Measurements from ENCODE around the gene NLGN1. TPM values are rescaled to one million over a fixed set of nuclear protein-coding genes. Genes with fewer than 3 reads are reported as not detected.

NLGN1 gene
- total and polyA plus RNA-seq, 8 donors, result 3.1 to 11.9 (median 8.0) TPM

GRCh38 chr3:173796890-173797289, 399.3 kb downstream of the NLGN1 start:
- intact Hi-C loops (cut with DNase I), result no loop called here
- Histone ChIP-seq H3K36me3 (no peaks in the 10 kb centered on the region), H3K27me3 (no peaks in the 10 kb centered on the region), H3K4me3 (no peak overlapping the region), H3K9me3 (no peaks in the 10 kb centered on the region), H3K4me1 (no peaks in the 10 kb centered on the region), H3K27ac (no peak overlapping the region)
- ATAC-seq (no peak), DNase-seq (no peak)
- no peak for TF ChIP-seq CTCF (IDR thresholded peaks at IDR 0.05)

GRCh38 chr3:173799060-173799816, 401.7 kb downstream of the NLGN1 start:
- Histone ChIP-seq H3K4me3 (no peak overlapping the region), H3K36me3 (no peaks in the 10 kb centered on the region), H3K27ac (no peak overlapping the region), H3K4me1 (no peaks in the 10 kb centered on the region), H3K27me3 (no peaks in the 10 kb centered on the region), H3K9me3 (no peaks in the 10 kb centered on the region)
- no peak for TF ChIP-seq CTCF (IDR thresholded peaks at IDR 0.05)
- intact Hi-C loops (cut with DNase I), result no loop called here
- DNase-seq (no peak), ATAC-seq (no peak)

- ATAC-seq (no peak), DNase-seq (no peak)
- H3K27ac ChIP-seq, result no peak overlapping the region
- H3K27me3 ChIP-seq, result no peaks in the 10 kb centered on the region
- H3K4me1 ChIP-seq, result no peaks in the 10 kb centered on the region
- no peaks in the 10 kb centered on the region for H3K36me3 ChIP-seq
- no peak overlapping the region for H3K4me3 ChIP-seq
- H3K9me3 ChIP-seq, result no peaks in the 10 kb centered on the region
- TF ChIP-seq CTCF (IDR thresholded peaks at IDR 0.05), result no peak
- intact Hi-C loops (cut with DNase I), result no loop called here
Measured at GRCh38 chr3:173800154-173800553, 402.6 kb downstream of the NLGN1 start.

DNA sequence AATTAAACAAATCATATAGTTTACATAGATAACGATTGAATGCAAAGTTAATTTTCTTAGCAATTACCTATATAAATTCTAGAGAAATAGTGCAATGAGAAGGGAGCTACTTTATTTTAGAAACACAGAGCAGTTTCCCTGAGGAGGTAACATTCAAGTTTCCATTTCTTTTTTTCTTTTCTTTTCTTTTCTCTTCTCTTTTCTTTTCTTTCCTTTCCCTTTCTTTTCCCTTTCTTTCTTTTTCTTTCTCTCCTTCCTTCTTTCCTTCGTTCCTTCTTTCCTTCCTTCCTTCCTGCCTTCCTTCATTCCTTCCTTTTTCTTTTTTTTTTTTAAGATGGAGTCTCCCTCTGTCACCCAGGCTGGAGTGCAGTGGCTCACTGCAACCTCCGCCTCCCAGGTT, 417.3 kb downstream of the NLGN1 start:
- intact Hi-C loops (cut with DNase I), result no loop called here
- ATAC-seq (no peak), DNase-seq (no peak)
- Histone ChIP-seq H3K9me3 (no peaks in the 10 kb centered on the region), H3K27me3 (no peaks in the 10 kb centered on the region), H3K27ac (no peak overlapping the region), H3K4me3 (no peak overlapping the region), H3K36me3 (no peaks in the 10 kb centered on the region), H3K4me1 (no peaks in the 10 kb centered on the region)
- TF ChIP-seq CTCF (IDR thresholded peaks at IDR 0.05), result no peak

GRCh38 chr3:173819368-173819767, 421.8 kb downstream of the NLGN1 start:
- no peak overlapping the region for H3K27ac ChIP-seq
- H3K4me1 ChIP-seq, result no peaks in the 10 kb centered on the region
- no peaks in the 10 kb centered on the region for H3K27me3 ChIP-seq
- intact Hi-C loops (cut with DNase I), result no loop called here
- ATAC-seq (no peak), DNase-seq (no peak)
- no peaks in the 10 kb centered on the region for H3K36me3 ChIP-seq
- H3K4me3 ChIP-seq, result no peak overlapping the region
- no peak for TF ChIP-seq CTCF (IDR thresholded peaks at IDR 0.05)
- H3K9me3 ChIP-seq, result no peaks in the 10 kb centered on the region
